H1 (cell line): ENCODE results near the gene OMA1. TPM values are rescaled to one million over a fixed set of nuclear protein-coding genes. Genes with fewer than 3 reads are reported as not detected.

Source experiments
- CHD7 ChIP-seq: fragments of 300-600 bp; sonication (generic); IDR thresholded peaks from 2 replicates; pipeline ENCODE4 v1.7.1; 2012; ENCODE audit warnings: low read length, moderate library complexity, mild to moderate bottlenecking, inconsistent platforms; ENCODE audit not compliant: insufficient replicate concordance
- HDAC2 ChIP-seq, 2 experiments: fragments of 300-600 bp in 1 of 2; sonication (generic) in 1 of 2; IDR thresholded peaks; 2 replicates each; pipeline ENCODE4 v1.6.1; 2011 to 2012; ENCODE audit warnings: low read depth in 2 of 2, low read length in 2 of 2, mild to moderate bottlenecking in 2 of 2, moderate library complexity in 2 of 2, borderline replicate concordance in 1 of 2, inconsistent platforms in 1 of 2
- polyA plus RNA-seq, 7 experiments: library from polyadenylated mRNA; depleted of rRNA in 3 of 7; stranded (reverse) in 5 of 7; unstranded in 2 of 7; fragments of >200 nt in 5 of 7; fragments of 200-250 nt in 2 of 7; gene quantifications; 1 replicate in 5 of 7; 2 replicates in 1 of 7; 4 replicates in 1 of 7; pipeline versions ENCODE4 v1.2.1 to v1.2.3, GENCODE V29; 2011 to 2013; ENCODE audit warnings: missing spikeins in 2 of 7, mixed read lengths in 2 of 7
- total RNA-seq: library from RNA; stranded (reverse); fragmentation: NEBNext Ultra II Directional; extraction: Animal tissue kit (Norgen Biotek cat#: 25700); gene quantifications from 2 replicates; pipeline ENCODE4 v1.2.1, GENCODE V29; 2021

The OMA1 gene
- total and polyA plus RNA-seq, 2 of the 8 experiments (the other 6 are each of a cell fraction or from before 2014, with no cell fraction given) = 7.7 to 11.7 TPM

- TF ChIP-seq CHD7 (no peak), HDAC2 (IDR thresholded peaks at IDR 0.05; ENCODE audit: borderline replicate concordance in 1 of 2, low read depth in 2 of 2, low read length in 2 of 2) (no peak)
These were observed 41.9 kb upstream of the OMA1 start (continued) for GRCh38 chr1:58588396-58588795.
